Endodermal cell (in vitro differentiated cells): ENCODE measurements around the gene IMMP2L. TPM values are rescaled to one million over a fixed set of nuclear protein-coding genes. Genes with fewer than 3 reads are reported as not detected.
A peak's percentile ranks its signal among the peaks of the same experiment; 100 is the strongest.

Experiments used
- DNase-seq: peaks from one replicate; pipeline ENCODE4 v3.0.0-alpha.2; 2017
- H3K27ac ChIP-seq: 2 replicates; pipeline ENCODE4 v1.5.1; 2013; ENCODE audit warnings: mild to moderate bottlenecking, low read depth, low read length, moderate library complexity
- H3K27me3 ChIP-seq: 2 replicates; pipeline ENCODE4 v1.6.1; 2013; ENCODE audit warnings: mild to moderate bottlenecking, low read length, moderate library complexity; ENCODE audit not compliant: insufficient read depth, control insufficient read depth, poor library complexity, severe bottlenecking
- H3K36me3 ChIP-seq: 2 replicates; pipeline ENCODE4 v1.7.0; 2013; ENCODE audit warnings: mild to moderate bottlenecking, low read length, moderate library complexity; ENCODE audit not compliant: control insufficient read depth, insufficient read depth
- H3K4me1 ChIP-seq: one replicate; pipeline ENCODE4 v1.7.0; 2013; ENCODE audit warnings: low read length; ENCODE audit not compliant: control insufficient read depth, insufficient read depth
- H3K4me3 ChIP-seq: 2 replicates; pipeline ENCODE4 v1.5.1; 2013; ENCODE audit warnings: mild to moderate bottlenecking, low read length, moderate library complexity
- H3K9ac ChIP-seq: 2 replicates; pipeline ENCODE4 v1.6.1; 2013; ENCODE audit warnings: mild to moderate bottlenecking, low read length, moderate library complexity; ENCODE audit not compliant: poor library complexity, severe bottlenecking; ENCODE audit errors: extremely low read depth
- H3K9me3 ChIP-seq: 2 replicates; pipeline ENCODE4 v1.6.1; 2013; ENCODE audit warnings: mild to moderate bottlenecking, low read length, moderate library complexity; ENCODE audit not compliant: control insufficient read depth
- H3K27ac Mint-ChIP-seq: 2 replicates; pipeline ENCODE4 v1.8.0; 2020; ENCODE audit warnings: mixed read lengths
- H3K27me3 Mint-ChIP-seq: 2 replicates; pipeline ENCODE4 v1.8.0; 2021; ENCODE audit warnings: mild to moderate bottlenecking, mixed read lengths; ENCODE audit not compliant: insufficient read depth
- H3K36me3 Mint-ChIP-seq: 2 replicates; pipeline ENCODE4 v1.8.0; 2020; ENCODE audit warnings: low read depth, mixed read lengths
- H3K4me1 Mint-ChIP-seq: 2 replicates; pipeline ENCODE4 v1.8.0; 2020; ENCODE audit warnings: mixed read lengths
- H3K4me3 Mint-ChIP-seq: 2 replicates; pipeline ENCODE4 v1.8.0; 2020; ENCODE audit warnings: mild to moderate bottlenecking, moderate library complexity, mixed read lengths
- H3K9me3 Mint-ChIP-seq: 2 replicates; pipeline ENCODE4 v1.8.0; 2020; ENCODE audit warnings: mild to moderate bottlenecking, mixed read lengths
- WGBS, 2 experiments: methylation state at CpG; one replicate each; pipeline versions ENCODE4 v1.1.5 to v1.1.7; 2013; ENCODE audit warnings: missing lambda C conversion rate in 2 of 2, mixed read lengths in 1 of 2; ENCODE audit not compliant: insufficient coverage in 1 of 2, insufficient read length in 1 of 2; 5-methylcytosine and 5-hydroxymethylcytosine counted together
- total RNA-seq, 2 donors: library from RNA; stranded (reverse); fragmentation: NEBNext Ultra II Directional in 1 of 2; extraction: Animal tissue kit (Norgen Biotek cat#: 25700) in 1 of 2; gene quantifications; 2 replicates in 1 of 2; 3 replicates in 1 of 2; pipeline ENCODE4 v1.2.1, GENCODE V29; 2021
- TF ChIP-seq, protein P1 (sequence below): fragments of 200-600 bp; sonication (generic); conservative IDR thresholded peaks from 2 replicates; pipeline ENCODE4 v1.5.0; 2021; ENCODE audit warnings: antibody characterized with exemption, mild to moderate bottlenecking

Gene IMMP2L
- total RNA-seq, 2 donors from 2014 or later, result 17.7 to 19.4 TPM

DNA sequence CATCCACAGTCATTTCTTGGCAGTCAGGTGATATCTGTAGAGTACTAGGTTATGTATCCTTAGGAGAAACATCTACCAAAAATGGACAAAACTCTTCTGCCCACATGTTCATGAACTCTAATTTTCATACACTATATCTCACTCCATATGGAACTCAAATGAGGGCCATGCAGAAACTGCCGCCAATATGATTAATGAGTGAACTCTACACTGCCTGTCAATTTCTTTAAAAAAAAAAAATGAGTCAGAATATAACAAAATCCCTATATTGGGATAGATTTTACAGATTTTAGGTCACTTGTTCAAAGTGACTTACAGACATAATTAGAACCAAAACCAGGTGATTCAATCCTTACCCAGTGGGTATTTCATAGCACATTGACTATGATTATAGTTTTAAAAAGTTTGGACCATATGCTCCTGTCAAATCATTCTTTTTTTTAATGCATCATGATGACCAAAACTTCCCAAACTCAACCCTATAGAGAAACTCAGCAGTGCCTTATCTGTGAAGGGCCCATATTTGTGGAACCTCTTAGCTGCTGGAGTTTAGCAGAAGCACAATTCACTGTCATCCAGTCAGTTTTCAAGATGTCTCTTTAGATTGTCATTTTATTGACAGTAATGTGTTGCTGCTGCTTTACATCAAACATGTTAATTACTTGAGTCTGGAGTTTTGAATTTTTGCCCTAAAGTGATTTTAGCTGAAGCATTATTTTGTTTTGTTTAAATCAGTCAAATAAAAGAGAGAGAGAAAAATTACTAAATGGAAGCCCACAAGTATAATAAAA, 460.2 kb downstream of the IMMP2L start:
- TF ChIP-seq, protein P1, sequence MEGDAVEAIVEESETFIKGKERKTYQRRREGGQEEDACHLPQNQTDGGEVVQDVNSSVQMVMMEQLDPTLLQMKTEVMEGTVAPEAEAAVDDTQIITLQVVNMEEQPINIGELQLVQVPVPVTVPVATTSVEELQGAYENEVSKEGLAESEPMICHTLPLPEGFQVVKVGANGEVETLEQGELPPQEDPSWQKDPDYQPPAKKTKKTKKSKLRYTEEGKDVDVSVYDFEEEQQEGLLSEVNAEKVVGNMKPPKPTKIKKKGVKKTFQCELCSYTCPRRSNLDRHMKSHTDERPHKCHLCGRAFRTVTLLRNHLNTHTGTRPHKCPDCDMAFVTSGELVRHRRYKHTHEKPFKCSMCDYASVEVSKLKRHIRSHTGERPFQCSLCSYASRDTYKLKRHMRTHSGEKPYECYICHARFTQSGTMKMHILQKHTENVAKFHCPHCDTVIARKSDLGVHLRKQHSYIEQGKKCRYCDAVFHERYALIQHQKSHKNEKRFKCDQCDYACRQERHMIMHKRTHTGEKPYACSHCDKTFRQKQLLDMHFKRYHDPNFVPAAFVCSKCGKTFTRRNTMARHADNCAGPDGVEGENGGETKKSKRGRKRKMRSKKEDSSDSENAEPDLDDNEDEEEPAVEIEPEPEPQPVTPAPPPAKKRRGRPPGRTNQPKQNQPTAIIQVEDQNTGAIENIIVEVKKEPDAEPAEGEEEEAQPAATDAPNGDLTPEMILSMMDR, result no peak
- H3K9ac ChIP-seq, result no peak overlapping the region
- H3K4me3 ChIP-seq, result no peak overlapping the region
- no peaks in the 10 kb centered on the region for H3K9me3 ChIP-seq
- Mint-ChIP-seq H3K36me3 (no peaks in the 10 kb centered on the region), H3K9me3 (no peaks in the 10 kb centered on the region), H3K27me3 (no peaks in the 10 kb centered on the region), H3K27ac (no peak overlapping the region), H3K4me3 (no peak overlapping the region), H3K4me1 (peaks cover 17% of the 10 kb centered on the region)
- H3K27me3 ChIP-seq, result no peaks in the 10 kb centered on the region
- H3K4me1 ChIP-seq, result peaks cover 3% of the 10 kb centered on the region
- H3K36me3 ChIP-seq, result no peaks in the 10 kb centered on the region
- 89% methylated on average over 1 of the region's 1 CpG; no CpG with 5 or more reads in 1 of the 2 experiments for WGBS, 2 experiments
- DNase-seq, result no peak
- H3K27ac ChIP-seq, result no peak overlapping the region

DNA sequence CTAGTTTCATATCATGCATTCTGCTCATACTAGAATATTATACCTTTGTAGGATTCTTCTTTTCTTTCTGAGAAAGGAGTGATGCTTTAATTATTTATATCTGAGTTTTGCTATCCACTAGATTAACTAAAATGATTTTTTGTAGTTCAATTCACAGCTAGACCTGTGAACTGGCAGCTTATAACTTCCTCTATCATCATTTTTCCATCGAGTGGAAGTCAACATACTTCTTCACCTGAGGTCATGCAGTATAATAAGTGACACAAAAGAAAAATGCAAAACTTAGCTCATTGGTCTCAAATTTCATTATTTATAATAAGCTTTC, 463.4 kb downstream of the IMMP2L start:
- DNase-seq, result no peak
- H3K9me3 Mint-ChIP-seq, result no peaks in the 10 kb centered on the region
- H3K27me3 Mint-ChIP-seq, result no peaks in the 10 kb centered on the region
- Histone ChIP-seq H3K36me3 (no peaks in the 10 kb centered on the region), H3K4me1 (peaks cover 5% of the 10 kb centered on the region), H3K9ac (no peak overlapping the region), H3K27ac (no peak overlapping the region), H3K27me3 (no peaks in the 10 kb centered on the region), H3K4me3 (no peak overlapping the region), H3K9me3 (no peaks in the 10 kb centered on the region)
- no peak overlapping the region for H3K4me3 Mint-ChIP-seq
- H3K36me3 Mint-ChIP-seq, result no peaks in the 10 kb centered on the region
- TF ChIP-seq, protein P1, result no peak
- WGBS, 2 experiments, result 45% methylated on average over 1 of the region's 1 CpG; no CpG with 5 or more reads in 1 of the 2 experiments
- H3K27ac Mint-ChIP-seq, result no peak overlapping the region
- H3K4me1 Mint-ChIP-seq, result peaks cover 38% of the 10 kb centered on the region

DNA sequence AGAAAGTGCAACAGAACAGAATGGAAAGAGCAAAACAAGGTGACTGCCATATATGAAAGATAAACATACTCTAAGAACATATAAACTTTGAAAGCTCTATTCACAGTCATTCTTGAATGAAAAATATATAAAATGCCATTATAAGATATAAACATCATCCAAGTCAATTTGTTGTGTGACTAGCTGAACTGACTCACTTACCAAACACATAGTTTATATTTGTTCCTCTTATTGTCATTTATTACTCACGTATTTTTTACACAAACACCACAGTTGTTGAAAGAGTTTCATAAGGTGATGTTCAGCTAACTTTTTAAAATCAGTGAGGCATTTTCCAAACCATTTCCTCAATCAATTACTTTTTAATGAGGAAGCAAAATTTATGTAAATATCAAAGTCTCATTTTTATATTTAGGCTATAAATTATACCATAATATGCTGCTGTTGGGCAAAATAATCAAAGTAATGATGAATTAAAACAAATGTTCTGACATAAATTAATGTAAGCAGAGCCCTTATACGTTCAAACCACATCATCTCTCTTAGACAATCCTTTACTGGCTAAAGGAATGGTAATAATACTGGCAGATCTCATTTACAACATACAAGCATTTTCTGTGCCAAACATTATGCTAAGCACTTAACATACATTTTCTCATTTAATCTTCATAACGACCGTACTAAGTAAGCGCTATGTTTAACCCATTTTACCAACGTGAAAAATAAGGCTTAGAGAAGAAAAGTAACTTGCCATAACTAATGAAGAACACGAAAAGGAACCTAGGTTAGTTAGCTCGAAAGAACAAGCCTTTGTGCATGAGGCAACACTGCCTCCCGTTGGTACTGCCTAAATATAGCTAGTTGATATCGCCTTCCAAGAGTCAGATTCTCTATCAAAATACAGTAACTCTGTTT, 464.0 kb downstream of the IMMP2L start:
- Histone ChIP-seq H3K27ac (no peak overlapping the region), H3K4me1 (peaks cover 5% of the 10 kb centered on the region), H3K4me3 (no peak overlapping the region), H3K9ac (no peak overlapping the region), H3K27me3 (no peaks in the 10 kb centered on the region), H3K36me3 (no peaks in the 10 kb centered on the region), H3K9me3 (no peaks in the 10 kb centered on the region)
- peaks cover 43% of the 10 kb centered on the region for H3K4me1 Mint-ChIP-seq
- no peaks in the 10 kb centered on the region for H3K36me3 Mint-ChIP-seq
- no peaks in the 10 kb centered on the region for H3K27me3 Mint-ChIP-seq
- H3K27ac Mint-ChIP-seq, result no peak overlapping the region
- TF ChIP-seq, protein P1, result peak; percentile 89
- DNase-seq, result peak; percentile 80
- no peaks in the 10 kb centered on the region for H3K9me3 Mint-ChIP-seq
- 18 to 19% methylated on average over 6 to 10 of the region's 10 CpGs for WGBS, 2 experiments
- H3K4me3 Mint-ChIP-seq, result no peak overlapping the region
